Measurements from ENCODE around the gene SNTG2. TPM values are rescaled to one million over a fixed set of nuclear protein-coding genes. Genes with fewer than 3 reads are reported as not detected.

The SNTG2 gene
- total RNA-seq, 1 donor from 2014 or later, result 23.2 TPM

DNA sequence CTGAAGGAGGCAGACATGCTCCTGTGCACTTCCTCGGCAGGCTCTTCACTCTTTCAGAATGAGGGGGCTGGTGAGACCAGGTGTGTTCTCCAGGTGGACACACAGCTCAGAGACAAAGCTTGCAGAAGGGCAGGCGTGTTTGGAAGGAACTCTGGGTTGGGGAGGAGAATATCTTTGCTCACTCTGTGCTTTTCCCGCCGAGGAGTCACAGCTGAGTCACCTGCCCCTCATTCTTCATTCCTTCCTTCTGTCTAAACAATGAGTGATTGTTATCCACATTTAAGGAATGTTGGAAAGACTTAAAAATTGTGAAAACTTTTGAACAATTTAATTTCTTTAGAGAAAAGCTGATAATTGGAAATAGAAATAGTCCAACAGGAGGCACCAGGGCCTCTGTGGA lies 336.3 kb downstream of the SNTG2 start:
- Mint-ChIP-seq H3K27me3 (ENCODE audit: unreplicated experiment) (peaks cover 6% of the 10 kb centered on the region), H3K4me1 (ENCODE audit: unreplicated experiment) (no peaks in the 10 kb centered on the region), H3K9me3 (ENCODE audit: unreplicated experiment) (no peaks in the 10 kb centered on the region), H3K4me3 (ENCODE audit: unreplicated experiment) (no peak overlapping the region), H3K36me3 (ENCODE audit: low read depth, unreplicated experiment) (no peaks in the 10 kb centered on the region), H3K27ac (ENCODE audit: unreplicated experiment) (no peak overlapping the region)
- TF ChIP-seq, protein P1, sequence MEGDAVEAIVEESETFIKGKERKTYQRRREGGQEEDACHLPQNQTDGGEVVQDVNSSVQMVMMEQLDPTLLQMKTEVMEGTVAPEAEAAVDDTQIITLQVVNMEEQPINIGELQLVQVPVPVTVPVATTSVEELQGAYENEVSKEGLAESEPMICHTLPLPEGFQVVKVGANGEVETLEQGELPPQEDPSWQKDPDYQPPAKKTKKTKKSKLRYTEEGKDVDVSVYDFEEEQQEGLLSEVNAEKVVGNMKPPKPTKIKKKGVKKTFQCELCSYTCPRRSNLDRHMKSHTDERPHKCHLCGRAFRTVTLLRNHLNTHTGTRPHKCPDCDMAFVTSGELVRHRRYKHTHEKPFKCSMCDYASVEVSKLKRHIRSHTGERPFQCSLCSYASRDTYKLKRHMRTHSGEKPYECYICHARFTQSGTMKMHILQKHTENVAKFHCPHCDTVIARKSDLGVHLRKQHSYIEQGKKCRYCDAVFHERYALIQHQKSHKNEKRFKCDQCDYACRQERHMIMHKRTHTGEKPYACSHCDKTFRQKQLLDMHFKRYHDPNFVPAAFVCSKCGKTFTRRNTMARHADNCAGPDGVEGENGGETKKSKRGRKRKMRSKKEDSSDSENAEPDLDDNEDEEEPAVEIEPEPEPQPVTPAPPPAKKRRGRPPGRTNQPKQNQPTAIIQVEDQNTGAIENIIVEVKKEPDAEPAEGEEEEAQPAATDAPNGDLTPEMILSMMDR (IDR thresholded peaks at IDR 0.05; ENCODE audit: unreplicated experiment), result no peak
- no peak for DNase-seq (ENCODE audit: low spot score)

DNA sequence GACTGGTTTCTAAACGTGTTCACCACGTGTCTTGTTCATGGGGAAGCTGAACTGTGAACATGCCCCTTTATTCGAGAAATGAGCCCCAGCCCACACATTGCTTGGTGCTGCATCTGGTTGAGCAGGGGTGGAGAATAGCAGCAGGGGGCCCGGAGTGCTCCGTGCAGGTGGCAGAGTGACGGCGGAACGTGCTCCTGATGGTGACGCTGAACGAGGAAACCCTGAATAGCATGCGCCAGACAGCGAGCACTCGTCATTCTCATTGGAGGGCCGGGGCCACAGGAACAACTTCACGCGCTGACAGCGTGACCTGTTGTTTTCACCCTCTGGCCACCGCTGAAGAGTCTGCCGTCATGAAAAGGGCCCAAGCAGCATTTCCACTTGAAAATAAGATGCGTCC lies 336.8 kb downstream of the SNTG2 start:
- H3K4me1 Mint-ChIP-seq (ENCODE audit: unreplicated experiment), result no peaks in the 10 kb centered on the region
- H3K27ac Mint-ChIP-seq (ENCODE audit: unreplicated experiment), result no peak overlapping the region
- peaks cover 6% of the 10 kb centered on the region for H3K27me3 Mint-ChIP-seq (ENCODE audit: unreplicated experiment)
- H3K9me3 Mint-ChIP-seq (ENCODE audit: unreplicated experiment), result no peaks in the 10 kb centered on the region
- TF ChIP-seq, protein P1 (IDR thresholded peaks at IDR 0.05; ENCODE audit: unreplicated experiment), result no peak
- no peak for DNase-seq (ENCODE audit: low spot score)
- no peak overlapping the region for H3K4me3 Mint-ChIP-seq (ENCODE audit: unreplicated experiment)
- no peaks in the 10 kb centered on the region for H3K36me3 Mint-ChIP-seq (ENCODE audit: low read depth, unreplicated experiment)

DNA sequence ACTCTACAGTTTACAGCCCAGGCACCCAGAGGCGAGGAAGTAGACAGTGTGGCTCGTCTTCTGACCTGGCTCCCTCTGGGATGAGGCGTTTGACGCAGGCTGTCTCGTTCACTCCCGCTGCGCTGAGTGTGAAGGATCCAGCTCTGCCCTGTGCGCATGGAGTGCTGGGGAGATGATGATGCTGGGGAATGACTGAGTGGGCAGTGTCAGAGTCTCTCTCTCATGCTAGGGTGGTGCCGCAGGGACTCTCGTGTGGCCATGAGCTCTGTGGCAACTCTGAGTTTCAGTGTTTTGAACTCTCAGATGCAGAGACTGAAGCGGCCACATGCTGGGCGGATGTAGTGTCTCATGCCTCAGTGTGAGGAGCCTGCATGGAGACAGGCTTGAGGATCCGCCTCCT lies 344.3 kb downstream of the SNTG2 start:
- no peak for DNase-seq (ENCODE audit: low spot score)
- no peaks in the 10 kb centered on the region for H3K9me3 Mint-ChIP-seq (ENCODE audit: unreplicated experiment)
- no peak overlapping the region for H3K27ac Mint-ChIP-seq (ENCODE audit: unreplicated experiment)
- TF ChIP-seq, protein P1 (IDR thresholded peaks at IDR 0.05; ENCODE audit: unreplicated experiment), result no peak
- H3K36me3 Mint-ChIP-seq (ENCODE audit: low read depth, unreplicated experiment), result peaks cover 3% of the 10 kb centered on the region
- H3K27me3 Mint-ChIP-seq (ENCODE audit: unreplicated experiment), result peaks cover 1% of the 10 kb centered on the region
- H3K4me3 Mint-ChIP-seq (ENCODE audit: unreplicated experiment), result no peak overlapping the region
- peaks cover 3% of the 10 kb centered on the region for H3K4me1 Mint-ChIP-seq (ENCODE audit: unreplicated experiment)

DNA sequence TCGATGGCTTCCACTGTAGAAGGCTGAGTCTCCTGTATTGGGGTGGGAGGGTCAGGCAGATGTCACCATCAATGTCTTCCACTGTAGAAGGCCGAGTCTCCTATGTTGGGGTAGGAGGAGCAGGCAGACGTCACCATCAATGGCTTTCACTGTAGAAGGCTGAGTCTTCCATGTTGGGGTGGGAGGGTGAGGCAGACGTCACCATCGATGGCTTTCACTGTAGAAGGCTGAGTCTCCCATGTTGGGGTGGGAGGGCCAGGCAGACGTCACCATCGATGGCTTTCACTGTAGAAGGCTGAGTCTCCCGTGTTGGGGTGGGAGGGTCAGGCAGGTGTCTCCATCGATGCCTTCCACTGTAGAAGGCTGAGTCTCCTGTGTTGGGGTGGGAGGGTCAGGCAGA lies 345.1 kb downstream of the SNTG2 start:
- Mint-ChIP-seq H3K27me3 (ENCODE audit: unreplicated experiment) (peaks cover 1% of the 10 kb centered on the region), H3K4me1 (ENCODE audit: unreplicated experiment) (peaks cover 6% of the 10 kb centered on the region), H3K27ac (ENCODE audit: unreplicated experiment) (no peak overlapping the region), H3K4me3 (ENCODE audit: unreplicated experiment) (no peak overlapping the region), H3K9me3 (ENCODE audit: unreplicated experiment) (no peaks in the 10 kb centered on the region), H3K36me3 (ENCODE audit: low read depth, unreplicated experiment) (peaks cover 3% of the 10 kb centered on the region)
- DNase-seq (ENCODE audit: low spot score), result no peak
- TF ChIP-seq, protein P1 (IDR thresholded peaks at IDR 0.05; ENCODE audit: unreplicated experiment), result no peak

DNA sequence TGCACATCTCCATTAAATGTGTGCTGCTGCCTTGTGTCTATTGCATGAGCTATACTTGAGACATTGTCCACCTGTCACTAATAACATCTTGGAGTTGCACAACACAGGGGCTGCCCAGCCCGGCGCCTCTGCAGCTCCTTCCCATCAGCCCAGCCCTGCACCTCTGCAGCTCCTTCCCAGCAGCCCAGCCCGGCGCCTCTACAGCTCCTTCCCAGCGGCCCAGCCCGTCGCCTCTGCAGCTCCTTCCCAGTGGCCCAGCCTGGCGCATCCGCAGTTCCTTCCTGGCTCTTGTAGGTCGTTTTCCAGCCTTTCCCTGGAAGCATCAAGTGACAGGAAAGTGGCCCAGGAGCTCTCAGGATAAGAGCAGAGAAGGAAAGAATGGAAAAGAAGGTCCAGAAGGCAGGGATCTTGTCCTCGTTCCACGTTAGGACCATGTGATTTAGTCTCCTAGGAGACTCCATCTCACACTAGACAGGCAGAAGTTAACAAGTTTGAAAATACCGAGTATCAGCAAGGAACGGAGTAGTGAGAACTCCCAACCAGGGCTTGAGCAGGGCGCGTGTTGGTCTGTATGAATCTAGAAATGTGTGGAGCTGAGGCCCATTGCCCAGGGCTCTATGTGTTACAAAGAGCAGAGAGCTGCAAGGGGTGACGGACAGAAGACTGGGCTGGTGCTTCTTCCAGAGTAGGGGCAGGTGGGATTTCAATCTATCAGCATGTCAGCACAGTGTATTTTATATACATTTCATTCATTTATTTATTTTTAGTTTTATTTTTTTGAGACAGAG lies 346.9 kb downstream of the SNTG2 start:
- TF ChIP-seq, protein P1 (IDR thresholded peaks at IDR 0.05; ENCODE audit: unreplicated experiment), result no peak
- Mint-ChIP-seq H3K36me3 (ENCODE audit: low read depth, unreplicated experiment) (peaks cover 3% of the 10 kb centered on the region), H3K9me3 (ENCODE audit: unreplicated experiment) (no peaks in the 10 kb centered on the region), H3K27me3 (ENCODE audit: unreplicated experiment) (no peaks in the 10 kb centered on the region), H3K27ac (ENCODE audit: unreplicated experiment) (no peak overlapping the region), H3K4me1 (ENCODE audit: unreplicated experiment) (peaks cover 6% of the 10 kb centered on the region), H3K4me3 (ENCODE audit: unreplicated experiment) (no peak overlapping the region)
- no peak for DNase-seq (ENCODE audit: low spot score)

All from endothelial cell (in vitro differentiated cells).